Coronary artery (tissue), 2 donors: ENCODE measurements around the gene ROR1.

Source experiments
- DNase-seq: peaks from one replicate; pipeline ENCODE4 v3.0.0-alpha.2; 2017; ENCODE audit warnings: low spot score
- H3K27ac ChIP-seq, 2 donors: fragments of 200-600 bp; sonication (generic); one replicate each; pipeline ENCODE4 v1.5.1; 2016 to 2019
- H3K4me3 ChIP-seq: fragments of 200-600 bp; sonication (generic); 2 replicates; pipeline ENCODE4 v1.5.1; 2016; ENCODE audit warnings: mild to moderate bottlenecking, moderate library complexity
- CTCF ChIP-seq: fragments of 200-600 bp; sonication (generic); IDR thresholded peaks from one replicate; pipeline ENCODE4 v1.5.1; 2019; ENCODE audit warnings: antibody characterized with exemption

ROR1 gene

GRCh38 chr1:64077281-64077940 lies 303.6 kb downstream of the ROR1 start:
- no peak for DNase-seq
- TF ChIP-seq CTCF = no peak
- Histone ChIP-seq H3K27ac (no peak overlapping the region), H3K4me3 (no peak overlapping the region)

- no peak for DNase-seq
- H3K4me3 ChIP-seq = no peak overlapping the region
- no peak for TF ChIP-seq CTCF
- H3K27ac ChIP-seq = no peak overlapping the region
These were observed 307.2 kb downstream of the ROR1 start for GRCh38 chr1:64080941-64081562.

- no peak for TF ChIP-seq CTCF
- Histone ChIP-seq H3K4me3 (no peak overlapping the region), H3K27ac (no peak overlapping the region)
- no peak for DNase-seq
These were observed 308.6 kb downstream of the ROR1 start for GRCh38 chr1:64082459-64082858.

- DNase-seq = no peak
- no peak for TF ChIP-seq CTCF
- peak overlapping the region in 1 of 2 donors; percentile 21 for H3K27ac ChIP-seq
- H3K4me3 ChIP-seq = no peak overlapping the region
These were observed 310.6 kb downstream of the ROR1 start for GRCh38 chr1:64084451-64084850.

- TF ChIP-seq CTCF = no peak
- DNase-seq = no peak
- H3K4me3 ChIP-seq = no peak overlapping the region
- peak overlapping the region in 1 of 2 donors; percentile 42 for H3K27ac ChIP-seq
These were observed 314.0 kb downstream of the ROR1 start for GRCh38 chr1:64087768-64088167.

GRCh38 chr1:64090436-64090835 lies 316.6 kb downstream of the ROR1 start:
- Histone ChIP-seq H3K4me3 (no peak overlapping the region), H3K27ac (no peak overlapping the region)
- DNase-seq = no peak
- no peak for TF ChIP-seq CTCF

GRCh38 chr1:64092851-64093371 lies 319.1 kb downstream of the ROR1 start:
- no peak for DNase-seq
- Histone ChIP-seq H3K4me3 (no peak overlapping the region), H3K27ac (peak overlapping the region in 1 of 2 donors; percentile 59)
- TF ChIP-seq CTCF = no peak
